ENCODE measurements around the gene SLC35G3. TPM values are rescaled to one million over a fixed set of nuclear protein-coding genes. Genes with fewer than 3 reads are reported as not detected.

Gene SLC35G3
- total and polyA plus RNA-seq, 8 donors = 0.12 TPM; not detected in 7

DNA sequence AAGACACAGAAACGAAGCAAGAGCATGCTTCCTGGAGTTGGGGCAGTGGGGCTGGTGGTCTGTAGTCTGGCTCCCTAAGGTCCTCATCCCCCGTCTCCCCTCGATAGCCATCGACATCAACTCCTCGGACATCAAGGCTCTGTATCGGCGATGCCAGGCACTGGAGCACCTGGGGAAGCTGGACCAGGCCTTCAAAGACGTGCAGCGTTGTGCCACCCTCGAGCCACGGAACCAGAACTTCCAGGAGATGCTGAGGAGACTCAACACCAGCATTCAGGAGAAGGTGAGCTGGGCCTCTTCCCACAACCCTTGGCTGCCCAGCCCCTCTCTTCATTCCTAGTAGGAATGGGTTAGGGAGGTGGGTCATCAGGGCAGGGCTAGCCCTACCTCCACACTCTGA lies 44.3 kb downstream of the SLC35G3 start:
- no peak for TF ChIP-seq EP300 (IDR thresholded peaks at IDR 0.05)
- TF ChIP-seq POLR2A (IDR thresholded peaks at IDR 0.05) = no peak
- TF ChIP-seq, protein P1, sequence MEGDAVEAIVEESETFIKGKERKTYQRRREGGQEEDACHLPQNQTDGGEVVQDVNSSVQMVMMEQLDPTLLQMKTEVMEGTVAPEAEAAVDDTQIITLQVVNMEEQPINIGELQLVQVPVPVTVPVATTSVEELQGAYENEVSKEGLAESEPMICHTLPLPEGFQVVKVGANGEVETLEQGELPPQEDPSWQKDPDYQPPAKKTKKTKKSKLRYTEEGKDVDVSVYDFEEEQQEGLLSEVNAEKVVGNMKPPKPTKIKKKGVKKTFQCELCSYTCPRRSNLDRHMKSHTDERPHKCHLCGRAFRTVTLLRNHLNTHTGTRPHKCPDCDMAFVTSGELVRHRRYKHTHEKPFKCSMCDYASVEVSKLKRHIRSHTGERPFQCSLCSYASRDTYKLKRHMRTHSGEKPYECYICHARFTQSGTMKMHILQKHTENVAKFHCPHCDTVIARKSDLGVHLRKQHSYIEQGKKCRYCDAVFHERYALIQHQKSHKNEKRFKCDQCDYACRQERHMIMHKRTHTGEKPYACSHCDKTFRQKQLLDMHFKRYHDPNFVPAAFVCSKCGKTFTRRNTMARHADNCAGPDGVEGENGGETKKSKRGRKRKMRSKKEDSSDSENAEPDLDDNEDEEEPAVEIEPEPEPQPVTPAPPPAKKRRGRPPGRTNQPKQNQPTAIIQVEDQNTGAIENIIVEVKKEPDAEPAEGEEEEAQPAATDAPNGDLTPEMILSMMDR (IDR thresholded peaks at IDR 0.05) = no peak
- TF ChIP-seq POLR2AphosphoS5 (IDR thresholded peaks at IDR 0.05) = no peak
- WGBS, 5 donors = 84 to 91% (median 90%) methylated on average over 10 to 11 of the region's 11 CpGs
- Histone ChIP-seq H3K4me1 (no peaks in the 10 kb centered on the region), H3K9me3 (no peaks in the 10 kb centered on the region), H3K27ac (no peak overlapping the region), H3K4me3 (no peak overlapping the region), H3K36me3 (no peaks in the 10 kb centered on the region), H3K27me3 (peaks cover 0 to 13% (median 0%) of the 10 kb centered on the region in 3 donors)
- intact Hi-C loops (cut with DNase I; ENCODE audit: low total_unique reads) = no loop called here
- DNase-seq = no peak

DNA sequence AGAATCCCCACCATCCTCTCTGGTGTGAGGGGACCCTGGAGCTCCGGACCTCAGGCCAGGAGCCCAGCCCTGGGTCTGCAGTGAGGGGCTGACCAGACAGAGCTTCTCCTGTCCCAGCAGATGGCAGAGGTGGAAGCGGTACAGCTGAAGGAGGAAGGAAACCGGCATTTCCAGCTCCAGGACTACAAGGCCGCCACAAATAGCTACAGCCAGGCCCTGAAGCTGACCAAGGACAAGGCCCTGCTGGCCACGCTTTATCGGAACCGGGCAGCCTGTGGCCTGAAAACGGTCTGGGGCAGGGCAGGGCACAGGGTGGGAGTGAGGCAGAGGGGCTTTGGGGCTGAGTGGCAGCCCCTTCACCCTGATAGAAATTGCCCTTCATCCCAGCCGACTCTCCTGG lies 46.0 kb downstream of the SLC35G3 start:
- WGBS, 5 donors = 54 to 75% (median 66%) methylated on average over 2 to 9 of the region's 9 CpGs
- no peak for DNase-seq
- intact Hi-C loops (cut with DNase I; ENCODE audit: low total_unique reads) = no loop called here
- TF ChIP-seq, protein P1 (IDR thresholded peaks at IDR 0.05) = no peak
- TF ChIP-seq POLR2AphosphoS5 (IDR thresholded peaks at IDR 0.05) (no peak), POLR2A (IDR thresholded peaks at IDR 0.05) (no peak), EP300 (IDR thresholded peaks at IDR 0.05) (no peak)
- H3K27me3 ChIP-seq = peaks cover 0 to 8% (median 0%) of the 10 kb centered on the region in 3 donors
- H3K27ac ChIP-seq = no peak overlapping the region
- H3K4me1 ChIP-seq = no peaks in the 10 kb centered on the region
- no peak overlapping the region for H3K4me3 ChIP-seq
- H3K9me3 ChIP-seq = no peaks in the 10 kb centered on the region
- H3K36me3 ChIP-seq = no peaks in the 10 kb centered on the region

DNA sequence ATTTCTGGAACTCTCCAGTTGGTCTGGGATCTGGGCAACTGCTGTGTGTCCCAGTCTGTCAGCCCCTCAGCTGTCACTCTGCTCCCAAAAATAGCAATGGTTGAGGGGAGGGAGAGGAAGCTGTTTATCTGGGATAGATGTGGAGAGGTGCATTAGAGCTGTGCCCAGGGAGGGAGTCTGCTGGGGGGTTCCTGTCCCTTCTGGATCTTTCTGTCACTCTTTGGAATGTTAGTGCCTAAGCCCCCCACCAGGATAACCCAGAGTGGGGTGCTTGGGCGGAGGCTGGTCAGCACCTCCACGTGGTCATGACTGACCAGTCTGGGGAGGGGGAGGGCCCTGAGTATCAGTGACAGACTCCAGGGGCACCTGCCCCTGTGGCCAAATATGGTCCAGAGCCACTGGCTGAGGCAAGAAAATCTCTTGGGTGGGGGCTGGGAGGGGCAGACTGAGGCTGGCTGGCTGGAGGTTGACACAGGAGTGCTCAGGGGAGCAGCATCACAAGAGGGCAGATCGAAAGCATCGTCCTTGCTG lies 46.8 kb downstream of the SLC35G3 start, which contains the start of gene UNC45B:
UNC45B (plus strand) TSS at position 443 of the 531 bp plus-strand sequence. CDS start 447 bp downstream, outside the sequence.
- intact Hi-C loops (cut with DNase I; ENCODE audit: low total_unique reads) = no loop called here
- no peak within 1 kb of the TSS for H3K27ac ChIP-seq
- H3K27me3 ChIP-seq = peaks cover 0 to 8% (median 0%) of the 10 kb centered on the region in 3 donors
- H3K4me1 ChIP-seq = peaks cover 0 to 1% (median 0%) of the 10 kb centered on the region in 4 donors
- H3K4me3 ChIP-seq = no peak within 1 kb of the TSS
- no peak for DNase-seq
- TF ChIP-seq EP300 (IDR thresholded peaks at IDR 0.05) = no peak
- TF ChIP-seq, protein P1 (IDR thresholded peaks at IDR 0.05) = no peak
- TF ChIP-seq POLR2A (IDR thresholded peaks at IDR 0.05) = no peak
- no peak for TF ChIP-seq POLR2AphosphoS5 (IDR thresholded peaks at IDR 0.05)
- H3K9me3 ChIP-seq = no peaks in the 10 kb centered on the region
- WGBS, 5 donors = 62 to 83% (median 74%) methylated on average over 3 to 4 of the region's 4 CpGs
- no peaks in the 10 kb centered on the region for H3K36me3 ChIP-seq

DNA sequence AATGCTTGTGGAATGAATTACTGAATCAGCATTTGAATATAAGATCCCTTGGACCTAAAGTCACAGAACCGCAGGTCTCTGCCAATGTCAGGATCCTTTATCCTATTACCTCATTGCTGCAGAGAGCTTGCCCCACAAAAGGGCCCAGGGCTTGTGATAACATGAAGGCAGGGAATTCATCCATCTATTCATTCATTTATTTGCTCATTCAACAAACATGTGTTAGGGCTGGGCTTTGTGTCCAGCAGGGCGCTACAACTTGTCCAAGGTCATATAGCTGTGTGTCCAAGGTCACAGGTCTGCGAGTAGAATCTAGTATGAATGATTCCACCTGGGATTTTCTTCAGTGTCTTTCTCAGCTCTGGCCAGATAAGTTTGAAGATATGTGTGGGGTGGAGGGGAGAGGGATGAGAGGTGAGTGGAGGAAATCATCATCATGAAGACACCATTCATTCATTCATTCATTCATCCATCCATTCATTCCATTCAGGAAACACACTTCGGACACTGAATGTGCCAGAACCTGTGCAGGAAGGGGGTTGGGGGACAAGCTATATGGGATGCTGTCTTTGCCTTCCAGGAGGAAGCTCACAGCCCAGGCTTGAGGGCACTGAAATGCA lies 47.9 kb downstream of the SLC35G3 start:
- DNase-seq = no peak
- Histone ChIP-seq H3K27ac (no peak overlapping the region), H3K4me3 (no peak overlapping the region), H3K9me3 (no peaks in the 10 kb centered on the region), H3K36me3 (no peaks in the 10 kb centered on the region), H3K27me3 (peaks cover 0 to 8% (median 0%) of the 10 kb centered on the region in 3 donors), H3K4me1 (peaks cover under 1 to 9% (median 6%) of the 10 kb centered on the region in 4 donors)
- intact Hi-C loops (cut with DNase I; ENCODE audit: low total_unique reads) = no loop called here
- 39 to 63% (median 45%) methylated on average over 4 of the region's 4 CpGs for WGBS, 5 donors
- TF ChIP-seq POLR2A (IDR thresholded peaks at IDR 0.05) (no peak), POLR2AphosphoS5 (IDR thresholded peaks at IDR 0.05) (no peak), EP300 (IDR thresholded peaks at IDR 0.05) (no peak)
- TF ChIP-seq, protein P1 (IDR thresholded peaks at IDR 0.05) = no peak

All from stomach (tissue), 9 donors.